Fibroblast of pulmonary artery (primary cell): ENCODE data around the gene NTRK3.

Experiments
- DNase-seq: peaks from one replicate; pipeline ENCODE4 v3.0.0-alpha.2; 2010; ENCODE audit warnings: low read depth
- H3K4me3 ChIP-seq: replicated peaks from 2 replicates; pipeline ENCODE4 v1.5.1; 2011; ENCODE audit warnings: low read depth, mild to moderate bottlenecking, control low read depth, low read length, moderate library complexity
- TF ChIP-seq, protein P1 (sequence below): IDR thresholded peaks from 2 replicates; pipeline ENCODE4 v1.5.1; 2011; ENCODE audit warnings: mild to moderate bottlenecking, control low read depth, low read length, inconsistent platforms; ENCODE audit errors: missing control alignments

The NTRK3 gene

DNA sequence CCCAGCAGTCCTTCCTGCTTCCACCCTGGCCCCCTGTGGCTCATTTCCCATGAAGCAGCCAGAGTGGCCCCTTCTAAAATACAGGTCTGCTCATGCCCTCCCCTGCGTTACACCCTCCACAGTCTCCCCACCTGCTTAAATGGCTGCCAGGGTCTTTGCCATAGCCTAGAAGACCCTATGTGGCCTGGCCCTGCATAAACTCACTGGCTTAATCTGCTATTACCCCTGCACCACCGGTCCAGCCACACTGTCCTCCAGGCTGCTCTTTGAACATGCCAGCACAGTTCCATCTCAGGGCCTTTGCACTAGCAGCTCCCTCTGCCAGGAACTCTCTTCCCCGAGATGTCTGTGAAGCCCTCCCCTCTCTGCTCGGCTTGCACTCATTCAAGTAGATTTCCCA lies 166.8 kb downstream of the NTRK3 start:
- TF ChIP-seq, protein P1, sequence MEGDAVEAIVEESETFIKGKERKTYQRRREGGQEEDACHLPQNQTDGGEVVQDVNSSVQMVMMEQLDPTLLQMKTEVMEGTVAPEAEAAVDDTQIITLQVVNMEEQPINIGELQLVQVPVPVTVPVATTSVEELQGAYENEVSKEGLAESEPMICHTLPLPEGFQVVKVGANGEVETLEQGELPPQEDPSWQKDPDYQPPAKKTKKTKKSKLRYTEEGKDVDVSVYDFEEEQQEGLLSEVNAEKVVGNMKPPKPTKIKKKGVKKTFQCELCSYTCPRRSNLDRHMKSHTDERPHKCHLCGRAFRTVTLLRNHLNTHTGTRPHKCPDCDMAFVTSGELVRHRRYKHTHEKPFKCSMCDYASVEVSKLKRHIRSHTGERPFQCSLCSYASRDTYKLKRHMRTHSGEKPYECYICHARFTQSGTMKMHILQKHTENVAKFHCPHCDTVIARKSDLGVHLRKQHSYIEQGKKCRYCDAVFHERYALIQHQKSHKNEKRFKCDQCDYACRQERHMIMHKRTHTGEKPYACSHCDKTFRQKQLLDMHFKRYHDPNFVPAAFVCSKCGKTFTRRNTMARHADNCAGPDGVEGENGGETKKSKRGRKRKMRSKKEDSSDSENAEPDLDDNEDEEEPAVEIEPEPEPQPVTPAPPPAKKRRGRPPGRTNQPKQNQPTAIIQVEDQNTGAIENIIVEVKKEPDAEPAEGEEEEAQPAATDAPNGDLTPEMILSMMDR, result no peak
- H3K4me3 ChIP-seq, result no peak overlapping the region
- DNase-seq, result no peak

DNA sequence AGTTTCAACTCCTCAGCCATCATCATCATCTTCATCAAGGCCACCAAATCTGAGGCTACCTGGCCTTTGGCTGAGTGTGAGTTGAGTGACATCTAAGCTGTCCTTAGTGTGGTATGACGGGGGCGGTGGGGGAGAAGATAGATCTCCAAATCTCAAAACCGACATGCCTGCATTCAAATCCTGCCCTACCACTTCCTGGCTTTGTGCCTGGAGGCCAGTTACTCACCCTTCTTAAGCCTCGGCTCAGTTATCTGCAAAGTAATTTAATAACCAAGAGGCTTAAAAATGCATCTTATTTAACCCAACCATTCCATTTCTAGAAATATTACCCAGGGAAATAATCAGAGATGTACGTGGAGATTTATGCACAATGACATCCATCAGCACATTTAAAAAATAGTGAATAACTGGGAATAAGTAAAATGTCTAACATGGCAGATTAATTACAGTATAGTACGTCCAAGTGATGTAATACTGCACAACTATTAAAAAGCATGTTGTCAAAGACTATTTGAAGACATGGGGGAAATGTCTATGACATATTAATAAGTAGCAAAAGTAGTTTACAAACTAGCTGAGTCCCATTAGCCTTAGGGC lies 167.4 kb downstream of the NTRK3 start:
- DNase-seq, result peak; percentile 2
- H3K4me3 ChIP-seq, result no peak overlapping the region
- TF ChIP-seq, protein P1, result no peak

DNA sequence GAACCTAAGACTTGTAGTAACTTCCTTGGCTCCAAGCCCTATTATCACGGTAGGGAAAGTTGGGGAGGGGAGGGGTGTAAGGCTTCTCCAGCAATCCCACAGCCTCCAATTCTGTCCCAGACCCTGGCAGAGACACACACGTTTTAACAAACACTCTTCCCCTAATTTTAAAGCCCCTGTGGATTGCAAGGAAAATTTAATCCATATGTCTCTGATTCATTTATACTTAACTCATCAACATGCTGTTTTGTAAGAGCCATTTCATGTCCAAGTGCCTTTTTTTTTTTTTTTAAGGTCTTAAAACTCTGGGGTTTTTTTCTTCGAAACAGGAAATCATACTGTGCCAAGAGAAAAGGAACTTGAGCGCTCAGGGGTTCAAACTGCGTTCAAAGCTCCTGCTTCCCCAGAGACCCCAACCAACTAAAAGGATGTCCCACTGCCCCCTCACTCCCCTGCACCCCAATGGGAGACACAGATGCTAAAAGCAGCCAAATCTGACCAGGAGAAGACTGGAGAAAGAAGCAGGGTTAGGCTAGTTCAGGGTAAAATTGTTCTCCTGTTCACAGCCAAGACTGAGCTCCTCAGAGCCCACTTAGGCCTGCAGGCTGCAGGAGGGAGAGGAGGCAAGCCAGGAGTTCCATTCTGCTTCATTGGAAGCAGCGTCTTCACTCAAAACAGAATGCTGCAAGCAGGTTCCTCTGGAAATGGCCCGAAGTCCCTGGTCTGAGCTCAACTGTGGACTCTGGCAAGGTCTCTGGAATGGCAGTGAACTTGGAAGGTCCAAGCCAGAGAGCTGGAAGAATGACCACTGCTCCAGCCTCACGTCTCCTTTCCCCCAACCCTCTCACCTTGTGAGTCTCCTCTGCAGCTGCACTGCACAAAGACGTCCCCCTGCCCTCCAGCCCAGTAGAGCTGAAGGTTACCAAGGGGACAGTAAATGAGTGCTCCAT lies 172.5 kb downstream of the NTRK3 start:
- TF ChIP-seq, protein P1, result no peak
- peak; percentile 0 for DNase-seq
- no peak overlapping the region for H3K4me3 ChIP-seq

DNA sequence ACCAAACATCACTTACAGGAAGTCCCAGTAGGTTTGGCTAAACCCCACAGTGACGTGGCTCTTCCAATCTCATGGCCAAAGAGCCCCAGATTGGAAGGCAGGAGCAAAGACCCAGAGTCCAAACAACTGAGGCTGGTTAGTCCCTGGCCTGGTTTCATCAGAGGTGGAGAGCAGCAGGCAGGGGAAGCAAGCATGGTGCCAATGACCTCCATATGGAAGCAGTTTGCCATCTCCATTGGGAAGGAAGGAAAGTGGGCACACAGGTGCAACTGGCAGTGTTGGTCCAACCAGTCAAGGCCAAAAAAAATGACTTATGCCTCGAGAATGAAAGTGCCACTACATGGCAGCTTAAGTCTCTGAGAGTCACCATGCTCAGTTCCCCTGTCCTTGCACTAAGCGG lies 175.9 kb downstream of the NTRK3 start:
- TF ChIP-seq, protein P1, result no peak
- no peak for DNase-seq
- no peak overlapping the region for H3K4me3 ChIP-seq

DNA sequence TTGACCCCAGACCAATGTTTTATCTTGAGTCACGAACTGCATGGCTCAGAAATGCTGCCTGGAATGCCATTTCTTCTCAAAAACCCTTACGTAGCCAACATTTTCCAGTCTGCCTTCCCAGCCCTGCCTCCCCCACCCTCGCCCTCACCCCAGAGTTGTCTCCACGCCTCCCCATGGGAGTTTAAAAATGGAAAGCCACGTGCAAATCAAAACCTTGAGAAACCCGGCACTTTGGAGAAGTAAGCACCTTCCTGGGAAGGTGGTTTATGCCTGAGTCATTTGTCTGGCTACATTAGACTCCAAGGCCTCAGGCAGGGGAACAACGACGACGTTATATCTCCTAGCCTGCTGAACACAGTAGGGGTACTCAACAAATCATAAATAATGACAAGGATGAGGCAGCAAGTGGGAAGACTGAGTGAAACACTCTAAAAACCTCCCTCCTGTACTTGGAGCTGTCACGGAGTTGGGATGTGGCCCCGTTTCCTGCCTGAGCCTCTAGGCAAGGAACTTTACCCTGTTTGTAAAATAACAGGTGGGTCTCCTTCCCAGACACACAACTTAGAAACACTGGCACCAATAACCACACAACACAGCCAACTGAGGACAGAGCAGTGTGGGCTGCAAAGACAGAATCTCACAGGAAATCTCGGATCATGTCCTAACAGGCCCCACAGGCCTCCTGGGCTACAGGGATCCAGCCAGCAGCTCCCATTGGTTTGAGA lies 179.1 kb downstream of the NTRK3 start:
- no peak overlapping the region for H3K4me3 ChIP-seq
- no peak for DNase-seq
- TF ChIP-seq, protein P1, result no peak

DNA sequence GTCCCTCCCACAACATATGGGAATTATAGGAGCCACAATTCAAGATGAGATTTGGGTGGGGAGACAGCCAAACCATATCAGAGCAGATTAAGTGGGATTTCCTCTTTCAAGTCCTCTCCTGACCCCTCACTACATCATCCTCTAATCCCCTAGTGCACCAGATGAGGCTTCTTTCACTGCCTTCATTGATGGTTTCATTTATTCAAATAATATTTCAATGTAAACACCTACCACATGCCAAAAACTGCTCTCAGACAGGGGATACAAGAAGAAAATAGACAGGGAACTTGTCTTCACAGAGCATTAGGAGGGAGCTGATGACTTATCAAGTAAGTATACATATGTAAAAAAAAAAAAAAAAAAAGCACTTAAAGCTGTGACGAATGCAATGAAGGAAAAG lies 180.2 kb downstream of the NTRK3 start:
- DNase-seq, result no peak
- no peak overlapping the region for H3K4me3 ChIP-seq
- TF ChIP-seq, protein P1, result no peak
